HG03378 (cell line): ENCODE data around the gene AUH.
A peak's percentile ranks its signal among the peaks of the same experiment; 100 is the strongest.
"Not testable (repeated sequence)": the region's sequence is repeated elsewhere in the genome, so short reads cannot be mapped to it uniquely, and the experiment has no call there.

ENCODE experiments used
- ATAC-seq: cut with Tn5 transposase; IDR thresholded peaks from one replicate; pipeline ENCODE4 v1.9.1; 2021; ENCODE audit warnings: mild to moderate bottlenecking, moderate library complexity; ENCODE audit not compliant: unreplicated experiment

AUH gene

DNA sequence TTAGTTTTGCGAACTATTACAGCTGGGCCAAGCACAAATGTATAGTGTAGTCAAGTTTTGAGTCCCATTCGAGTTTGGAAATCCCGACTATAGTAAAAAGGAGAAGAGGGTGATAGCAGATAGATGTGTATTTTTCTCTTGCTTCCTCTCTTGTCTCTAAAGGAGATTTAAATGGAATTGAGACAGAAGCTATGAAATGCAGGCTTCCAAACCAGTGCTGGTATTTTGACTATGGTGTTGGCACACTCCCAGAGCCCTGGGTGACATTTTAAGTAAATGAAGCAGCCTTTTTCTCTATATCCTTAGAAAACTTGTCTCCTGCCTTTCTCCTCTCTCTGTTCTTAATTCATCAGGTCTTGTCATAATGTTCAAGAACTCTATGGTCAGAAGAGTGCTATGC, 17.7 kb upstream of the AUH start:
- no peak for ATAC-seq

DNA sequence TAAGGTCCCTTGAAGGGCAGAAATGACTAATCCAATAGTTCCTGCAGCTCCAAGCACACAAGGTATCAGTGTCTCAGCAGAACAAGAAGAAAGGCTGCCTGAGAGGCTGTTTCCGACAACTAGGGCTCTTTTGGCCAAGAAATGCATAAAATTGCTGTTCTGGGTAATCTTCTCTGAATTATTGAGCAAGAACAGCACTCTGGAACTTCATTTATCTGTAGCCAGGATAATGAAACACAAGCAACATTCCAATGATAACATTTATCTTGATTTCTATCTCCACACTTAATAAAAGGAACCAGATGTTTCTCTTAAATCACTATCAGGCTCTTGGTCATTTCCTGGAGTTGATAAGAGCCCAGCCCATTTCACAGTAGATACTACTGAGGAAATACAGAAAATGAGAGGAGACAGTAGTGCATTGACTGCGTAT, 17.0 kb upstream of the AUH start:
- ATAC-seq = no peak

DNA sequence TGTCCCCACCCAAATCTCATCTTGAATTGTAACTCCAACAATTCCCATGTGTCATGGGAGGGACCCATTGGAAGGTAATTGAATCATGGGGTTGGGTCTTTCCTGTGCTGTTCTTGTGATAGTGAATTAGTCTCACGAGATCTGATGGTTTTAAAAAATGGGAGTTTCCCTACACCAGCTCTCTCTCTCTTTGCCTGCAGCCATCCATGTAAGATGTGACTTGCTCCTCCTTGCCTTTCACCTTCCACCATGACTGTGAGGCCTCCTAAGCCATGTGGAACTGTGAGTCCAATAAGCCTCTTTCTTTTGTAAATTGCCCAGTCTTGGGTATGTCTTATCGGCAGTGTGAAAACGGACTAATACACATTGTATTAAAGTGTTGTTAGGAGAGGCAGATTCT, 16.3 kb upstream of the AUH start:
- not testable (repeated sequence) for ATAC-seq

DNA sequence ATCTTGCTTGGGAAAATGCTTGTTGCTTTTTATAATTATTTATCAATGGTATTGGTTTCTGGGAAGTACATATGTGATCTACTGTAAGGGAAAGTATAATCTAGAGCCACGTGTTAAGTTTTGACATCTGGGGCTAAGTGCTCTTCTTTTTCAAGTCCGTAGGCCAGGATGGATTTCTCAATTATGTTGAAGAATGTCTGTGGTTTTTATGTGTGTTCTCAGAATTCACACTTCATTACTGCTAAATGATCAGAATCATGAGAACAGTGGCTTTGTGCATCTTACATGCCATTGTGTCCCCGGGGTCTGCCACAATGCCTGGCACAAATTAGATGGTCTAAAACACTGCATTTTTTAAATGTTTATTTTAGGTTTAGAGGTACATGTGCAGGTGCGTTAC, 14.5 kb upstream of the AUH start:
- ATAC-seq = no peak

DNA sequence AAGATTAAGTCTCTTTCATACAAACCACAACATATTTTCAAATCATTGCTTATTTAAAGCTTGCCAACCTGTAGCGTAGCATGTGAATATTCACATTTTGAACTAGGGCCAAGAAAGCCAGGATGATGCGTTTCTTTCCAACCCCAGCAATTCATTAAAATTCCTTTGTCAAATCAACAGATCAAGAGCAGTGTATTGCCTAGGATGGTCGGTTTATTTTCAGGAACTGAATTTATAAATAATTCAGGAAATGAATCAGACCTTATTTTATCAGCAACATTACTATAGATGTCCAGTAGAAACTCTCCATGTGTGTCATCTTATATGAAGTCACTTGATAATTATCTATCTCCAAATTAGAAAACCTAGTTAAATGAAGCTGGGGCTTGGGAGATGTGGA, 13.2 kb upstream of the AUH start:
- ATAC-seq = no peak

DNA sequence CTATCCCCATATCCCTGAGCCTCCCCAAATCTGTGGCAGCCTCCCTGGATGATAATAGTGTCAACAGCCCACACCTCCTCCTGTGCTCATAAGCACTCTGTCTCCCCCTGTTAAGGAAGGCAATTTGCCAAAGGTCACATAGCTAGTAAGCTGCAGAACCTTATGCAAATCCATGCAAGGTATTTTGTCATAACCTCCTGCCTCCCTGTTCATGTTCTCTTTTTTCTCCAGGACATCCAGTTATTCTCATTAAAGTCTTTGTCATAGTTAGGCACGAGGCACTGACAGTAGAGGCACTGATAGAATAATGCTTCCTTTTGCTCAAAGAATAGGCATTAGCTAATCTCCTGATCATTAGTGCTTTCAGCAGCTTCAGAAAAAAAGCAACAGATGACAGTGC, 10.2 kb upstream of the AUH start:
- ATAC-seq = no peak

DNA sequence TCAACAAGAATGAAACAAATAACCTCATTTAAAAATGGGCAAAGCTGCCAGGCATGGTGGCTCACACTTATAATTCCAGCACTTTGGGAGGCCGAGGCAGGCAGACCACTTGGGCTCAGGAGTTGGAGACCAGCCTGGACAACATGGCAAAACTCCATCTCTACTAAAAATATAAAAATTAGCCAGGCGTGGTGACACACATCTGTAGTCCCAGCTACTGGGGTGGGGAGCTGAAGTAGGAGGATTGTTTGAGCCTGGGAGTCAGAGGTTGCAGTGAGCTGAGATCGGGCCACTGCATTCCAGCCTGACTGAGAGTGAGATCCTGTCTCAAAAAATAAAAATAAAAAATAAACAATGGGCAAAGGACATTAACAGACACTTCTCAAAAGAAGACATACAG, 8.3 kb upstream of the AUH start:
- not testable (repeated sequence) for ATAC-seq

DNA sequence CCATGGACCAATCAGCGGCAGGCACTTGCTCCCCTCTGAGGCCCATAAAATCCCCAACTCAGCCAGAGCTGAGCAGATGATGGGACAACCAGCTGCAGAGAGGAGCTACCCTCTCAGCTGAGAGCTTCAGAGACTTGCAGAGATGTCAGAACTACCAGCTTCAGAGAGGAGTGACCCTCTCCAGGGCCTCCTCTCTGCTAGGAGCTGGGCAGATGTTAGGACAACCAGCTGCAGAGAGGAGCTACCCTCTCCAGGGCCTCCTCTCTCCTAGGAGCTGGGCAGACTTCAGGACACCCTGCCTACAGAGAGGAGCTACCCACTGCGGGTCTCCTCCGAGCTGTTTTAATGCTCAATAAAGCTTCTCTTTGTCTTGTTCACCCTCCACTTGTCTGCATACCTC, 3.0 kb upstream of the AUH start:
- ATAC-seq = no peak

DNA sequence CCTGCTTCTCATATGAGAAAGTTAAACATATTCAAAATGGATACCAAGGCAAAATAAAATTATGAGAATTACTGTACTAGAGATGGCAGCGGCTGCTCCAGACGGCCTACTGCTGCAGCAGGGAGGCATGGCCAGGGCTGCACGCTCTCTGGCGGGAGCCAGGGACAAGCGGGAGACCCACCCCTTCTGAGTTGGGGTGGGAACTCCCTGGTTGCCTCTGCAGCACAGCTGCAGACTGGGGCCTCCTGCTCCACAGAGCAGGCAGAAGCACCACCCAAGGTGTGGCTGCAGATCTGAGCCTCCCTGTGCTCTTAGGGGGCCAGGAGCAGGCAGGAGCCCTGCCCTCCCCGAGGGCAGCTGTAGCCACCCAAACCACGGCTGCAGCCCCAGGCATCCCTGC, 2.3 kb upstream of the AUH start:
- ATAC-seq = no peak

DNA sequence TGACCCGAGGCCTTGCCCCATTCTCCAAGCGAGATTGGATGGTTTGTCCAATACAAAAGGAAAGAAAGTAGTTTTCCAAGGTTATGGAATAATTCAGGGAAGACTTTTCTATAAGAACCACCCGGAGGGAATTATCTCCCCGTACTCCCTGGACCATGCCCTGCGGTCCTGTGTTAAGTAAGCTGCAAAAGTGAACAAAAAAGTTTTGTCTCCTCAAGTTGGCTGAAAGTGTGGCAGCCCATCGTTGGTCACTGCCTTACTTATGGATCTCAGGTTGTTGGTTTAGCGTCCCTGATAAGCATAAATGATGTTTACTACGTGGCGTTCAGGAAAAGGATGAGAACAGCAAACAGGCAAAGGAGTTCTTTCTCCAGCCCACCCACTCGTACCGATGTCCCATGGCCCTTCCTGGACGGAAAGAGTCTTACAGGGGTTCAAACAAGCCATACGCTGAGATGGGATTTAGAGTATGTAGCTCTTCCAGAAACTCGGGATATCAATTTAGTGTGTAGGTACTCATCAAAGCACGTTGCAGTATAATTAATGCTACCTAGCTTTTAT, 413 bp upstream of the AUH start:
- ATAC-seq = peak; percentile 7

DNA sequence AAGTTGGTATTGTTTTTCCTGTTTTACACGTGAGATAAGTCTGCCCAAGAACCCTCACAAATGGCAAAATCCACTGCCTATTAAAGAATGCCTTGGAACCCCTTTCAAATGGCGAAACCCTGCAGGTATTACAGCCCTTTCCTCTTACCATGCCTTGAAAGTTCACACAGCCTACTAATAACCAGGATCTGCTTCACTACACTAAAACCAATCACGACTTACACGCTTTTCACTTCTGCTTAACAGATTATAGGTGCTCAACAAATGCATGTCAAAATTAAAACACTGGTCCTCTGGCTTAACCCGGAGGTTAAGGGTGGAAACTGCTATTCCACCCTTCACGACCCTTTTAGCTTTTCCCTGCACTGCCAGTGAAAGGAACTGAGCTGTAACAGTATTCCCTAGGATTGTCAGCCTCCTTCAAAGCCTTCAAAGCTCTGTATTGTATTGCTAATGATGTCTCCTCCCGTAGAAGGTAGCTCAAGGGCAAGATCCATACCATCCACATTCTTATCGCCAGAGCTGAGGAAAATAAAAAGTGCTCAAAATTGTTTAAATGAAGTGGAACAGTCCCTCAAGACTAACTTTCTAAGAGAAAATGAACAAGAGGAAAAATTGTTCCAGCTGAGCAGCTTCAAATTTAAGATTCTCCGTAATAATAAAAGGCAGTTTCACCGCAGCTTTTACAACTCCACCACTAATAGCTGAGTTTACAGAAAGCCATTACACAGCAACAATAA, 997 bp downstream of the AUH start:
- peak; percentile 38 for ATAC-seq

DNA sequence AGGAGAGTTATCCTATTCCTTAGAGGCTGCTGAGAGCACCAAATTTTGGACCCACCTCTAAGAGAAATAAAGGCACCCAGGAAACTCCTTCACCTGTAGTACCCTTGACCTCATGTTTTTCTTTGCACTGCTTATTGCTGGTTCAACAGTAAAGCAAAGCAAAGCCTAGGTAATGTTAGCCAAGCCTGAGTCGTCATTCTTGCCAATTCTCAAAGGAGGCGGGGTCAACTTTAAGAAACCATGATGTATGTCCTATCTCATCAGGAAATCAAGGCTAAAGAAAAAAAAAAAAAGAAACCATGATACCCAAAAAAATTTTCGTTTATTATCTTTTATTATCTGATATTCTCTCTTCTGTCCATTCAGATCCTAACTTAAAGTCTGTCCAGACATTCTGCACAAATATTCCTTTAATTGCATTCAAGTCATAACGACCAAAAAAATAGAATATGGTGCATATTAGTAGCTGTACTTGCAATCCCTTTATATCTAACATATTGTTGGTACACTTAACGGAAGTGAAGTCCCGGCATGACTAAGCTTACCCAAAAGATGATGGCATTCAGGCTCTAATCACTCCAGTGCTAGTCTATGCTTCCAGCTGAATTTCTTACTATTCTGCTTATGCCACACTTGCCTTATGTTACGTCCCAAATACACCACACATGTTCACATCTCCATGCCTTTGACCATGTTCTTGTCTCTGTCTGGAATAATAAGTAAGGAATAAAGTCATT, 1.8 kb downstream of the AUH start:
- no peak for ATAC-seq

DNA sequence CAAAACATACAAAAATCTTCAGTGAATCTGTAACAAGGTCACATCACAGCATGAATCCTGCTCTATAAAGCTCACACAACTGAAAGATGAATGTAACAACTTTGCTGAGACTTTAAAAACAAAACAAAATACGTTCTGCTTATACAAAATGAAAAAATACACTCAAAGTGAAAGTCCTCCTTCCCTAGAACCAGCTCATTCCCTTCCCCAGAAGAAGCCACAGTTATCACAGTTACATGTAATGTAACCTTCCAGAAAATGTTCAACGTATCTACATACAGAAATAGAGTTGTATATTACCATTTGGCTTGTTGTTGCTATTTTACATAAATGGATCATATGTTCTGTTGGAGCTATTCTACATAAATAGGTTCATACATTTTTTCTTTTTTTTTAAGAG, 2.6 kb downstream of the AUH start:
- no peak for ATAC-seq

DNA sequence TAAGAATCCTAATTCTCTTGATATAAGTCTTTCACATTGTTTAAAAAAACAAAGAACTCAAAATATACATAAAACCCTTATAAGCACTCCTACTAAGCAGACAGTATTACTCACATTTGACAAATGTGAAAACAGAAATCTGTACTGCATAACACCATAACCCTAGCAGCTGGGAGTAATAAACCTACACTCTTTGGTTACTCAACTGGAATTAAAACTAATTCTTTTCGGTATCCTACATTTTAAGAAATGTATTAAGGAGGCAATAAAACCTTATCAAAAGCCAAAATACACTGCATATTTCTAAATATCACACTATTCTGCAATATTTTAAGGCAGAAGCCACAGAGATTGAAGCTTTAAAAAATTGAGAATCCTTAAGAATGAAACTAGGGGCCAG, 6.8 kb downstream of the AUH start:
- no peak for ATAC-seq

DNA sequence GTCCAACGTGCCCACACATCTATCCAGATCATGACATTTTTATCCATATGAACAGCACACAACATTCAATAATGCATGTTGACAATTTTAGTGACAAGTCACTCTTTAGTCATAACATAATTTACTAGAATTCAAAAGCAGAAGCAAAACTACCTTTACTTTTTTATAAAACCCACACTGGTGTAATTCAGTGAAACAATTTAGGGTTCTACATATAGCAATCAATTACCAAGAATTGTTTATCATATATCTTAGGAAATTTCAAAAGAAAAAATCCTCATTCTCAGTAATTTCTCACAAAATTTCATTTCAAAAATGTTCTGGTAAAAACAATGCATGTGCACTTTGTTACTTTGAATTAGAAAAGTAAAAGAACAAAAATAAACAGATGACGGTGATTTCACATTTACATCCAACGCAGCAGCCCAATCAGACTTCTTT, 12.6 kb downstream of the AUH start:
- no peak for ATAC-seq

DNA sequence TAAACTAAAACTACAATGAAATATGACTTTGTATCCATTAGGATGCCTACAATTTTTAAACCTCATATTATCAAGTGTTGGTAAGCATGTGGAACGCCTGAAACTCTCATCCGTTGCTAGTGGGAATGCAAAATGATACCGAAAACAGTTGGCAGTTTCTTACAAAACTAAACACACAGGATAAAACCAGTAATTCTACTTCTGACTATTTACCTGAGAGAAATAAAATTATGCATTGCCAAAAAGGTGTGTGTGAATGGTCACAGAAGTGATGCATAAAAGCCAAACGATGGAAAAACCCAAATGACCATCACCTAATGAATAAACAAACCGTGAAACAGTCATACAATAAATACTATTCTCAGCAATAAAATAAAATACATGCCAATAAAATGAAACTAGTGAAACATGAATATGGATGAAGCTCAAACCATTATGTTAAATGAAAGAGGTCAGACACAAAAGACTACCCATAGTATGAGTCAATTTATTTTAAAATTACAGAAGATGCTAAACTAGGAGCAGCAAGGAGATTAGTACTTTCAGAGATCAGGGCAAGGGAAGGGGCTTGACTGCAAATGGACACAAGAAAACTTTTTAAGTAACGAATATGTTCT, 13.4 kb downstream of the AUH start:
- ATAC-seq = no peak

DNA sequence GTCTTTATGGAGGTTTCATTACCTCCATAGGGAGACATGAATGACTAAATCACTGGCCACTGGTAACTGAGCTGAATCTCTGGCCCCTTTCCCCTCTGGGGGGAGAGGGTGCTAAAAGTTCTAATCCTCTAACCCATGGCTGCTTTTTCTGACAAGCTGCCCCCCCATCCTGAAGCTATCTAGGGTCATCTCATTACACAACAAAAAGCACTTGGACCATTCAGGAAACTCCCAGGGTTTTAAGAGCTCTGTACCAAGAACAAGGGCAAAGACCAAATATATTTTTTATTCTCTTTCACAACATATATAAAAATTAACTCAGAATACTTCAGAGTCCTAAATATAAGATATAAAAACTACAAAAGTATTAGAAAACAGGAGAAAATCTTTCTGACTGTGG, 14.3 kb downstream of the AUH start:
- no peak for ATAC-seq

DNA sequence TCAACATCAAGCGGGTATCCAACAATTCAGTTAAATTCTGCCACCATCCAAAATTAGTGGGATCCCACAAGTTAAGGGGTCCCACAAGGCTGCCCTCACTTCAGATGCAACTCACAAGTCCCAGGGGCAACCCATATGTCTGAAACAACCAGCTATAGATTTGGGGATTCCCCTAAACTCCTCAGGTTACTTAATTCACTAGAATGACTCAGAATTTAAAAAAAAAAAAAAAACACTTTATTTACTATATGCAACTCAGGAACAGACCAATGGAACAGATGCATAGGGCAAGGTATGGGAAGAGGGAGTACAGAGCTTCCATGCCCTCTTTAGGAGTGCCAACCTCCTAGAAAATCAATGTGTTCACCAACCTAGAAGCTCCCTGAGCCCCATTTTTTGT, 15.1 kb downstream of the AUH start:
- ATAC-seq = no peak

DNA sequence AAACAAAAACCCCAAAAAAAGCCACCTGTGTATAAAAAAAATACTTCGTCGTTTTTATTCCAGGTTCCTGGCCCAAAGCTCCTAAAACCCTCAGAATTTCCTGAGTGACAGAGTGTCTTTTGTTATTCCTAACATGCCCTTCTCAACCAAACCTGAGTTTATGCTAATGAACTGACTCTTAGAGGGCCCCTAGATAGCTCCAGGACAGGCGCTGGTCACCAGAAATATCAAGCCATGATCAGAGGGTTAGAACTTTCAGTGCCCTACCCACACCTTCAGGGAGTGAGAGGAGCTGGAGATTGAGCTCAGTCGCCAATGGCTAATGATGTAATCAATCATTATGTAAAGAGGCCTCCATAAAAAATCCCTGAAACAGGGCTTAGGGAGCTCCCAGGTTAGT, 15.7 kb downstream of the AUH start:
- no peak for ATAC-seq

DNA sequence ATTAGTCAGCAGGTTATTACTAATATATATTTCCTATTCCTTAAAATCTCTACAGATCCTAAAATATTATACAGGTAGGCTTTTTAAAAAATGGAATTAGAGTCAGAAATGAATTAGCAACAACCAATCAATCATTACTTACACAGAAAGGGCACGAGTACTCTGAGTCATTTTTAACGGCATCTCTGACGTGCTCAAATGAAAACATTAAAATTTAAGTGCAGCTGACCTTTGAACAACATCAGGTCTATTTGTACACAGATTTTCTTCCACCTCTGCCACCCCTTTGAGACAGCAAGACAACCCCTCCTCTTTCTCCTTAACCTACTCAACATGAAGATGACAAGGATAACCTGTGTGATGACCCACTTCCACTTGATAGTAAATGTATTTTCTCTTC, 19.1 kb downstream of the AUH start:
- no peak for ATAC-seq

DNA sequence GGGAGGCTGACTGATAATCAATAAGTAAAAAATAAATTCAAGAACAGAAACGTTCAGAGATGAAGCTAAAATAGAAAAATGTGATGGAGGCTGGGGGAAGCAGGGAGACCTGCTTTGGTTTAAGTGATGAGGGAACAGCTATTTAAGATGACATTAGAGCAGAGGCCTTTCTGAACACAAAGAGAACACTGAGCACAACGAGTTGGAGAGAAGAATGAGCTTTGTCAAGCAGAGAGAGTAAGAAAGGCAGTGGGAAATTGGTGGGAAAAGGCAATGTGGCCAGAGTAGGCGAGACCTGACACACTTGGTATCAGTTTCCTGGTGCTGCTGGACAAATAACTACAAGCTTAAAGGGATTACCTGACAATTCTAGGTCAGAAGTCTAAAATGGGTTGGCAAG, 20.0 kb downstream of the AUH start:
- ATAC-seq = no peak

DNA sequence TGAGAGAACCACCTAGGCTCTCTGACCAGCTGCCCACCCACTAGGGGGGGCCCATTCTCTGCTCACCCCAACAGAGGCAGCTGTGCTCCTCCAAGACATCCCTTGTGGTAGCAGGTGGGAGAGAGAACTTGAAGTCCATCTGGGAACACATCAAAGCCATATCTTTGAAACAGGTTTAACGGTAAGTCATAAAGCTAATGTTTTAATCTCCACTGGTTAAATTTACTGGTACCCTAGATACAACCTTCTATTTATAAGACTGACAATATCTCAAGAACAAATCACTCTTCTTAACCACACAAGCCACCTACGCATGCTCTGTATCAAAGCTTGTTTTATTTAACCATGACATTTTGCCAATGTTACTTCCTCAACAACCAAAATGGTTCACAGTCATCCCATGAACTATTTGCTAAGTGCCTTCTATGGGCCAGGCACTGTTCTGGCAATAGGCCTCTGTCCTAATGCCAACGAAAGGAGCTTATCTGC, 20.4 kb downstream of the AUH start:
- no peak for ATAC-seq
